ENCODE measurements around the gene HOXD11. TPM values are rescaled to one million over a fixed set of nuclear protein-coding genes. Genes with fewer than 3 reads are reported as not detected.

HOXD11 gene
- total and polyA plus RNA-seq, 2 of the 13 experiments (the other 11 are each of a cell fraction or from before 2014, with no cell fraction given) = not detected

DNA sequence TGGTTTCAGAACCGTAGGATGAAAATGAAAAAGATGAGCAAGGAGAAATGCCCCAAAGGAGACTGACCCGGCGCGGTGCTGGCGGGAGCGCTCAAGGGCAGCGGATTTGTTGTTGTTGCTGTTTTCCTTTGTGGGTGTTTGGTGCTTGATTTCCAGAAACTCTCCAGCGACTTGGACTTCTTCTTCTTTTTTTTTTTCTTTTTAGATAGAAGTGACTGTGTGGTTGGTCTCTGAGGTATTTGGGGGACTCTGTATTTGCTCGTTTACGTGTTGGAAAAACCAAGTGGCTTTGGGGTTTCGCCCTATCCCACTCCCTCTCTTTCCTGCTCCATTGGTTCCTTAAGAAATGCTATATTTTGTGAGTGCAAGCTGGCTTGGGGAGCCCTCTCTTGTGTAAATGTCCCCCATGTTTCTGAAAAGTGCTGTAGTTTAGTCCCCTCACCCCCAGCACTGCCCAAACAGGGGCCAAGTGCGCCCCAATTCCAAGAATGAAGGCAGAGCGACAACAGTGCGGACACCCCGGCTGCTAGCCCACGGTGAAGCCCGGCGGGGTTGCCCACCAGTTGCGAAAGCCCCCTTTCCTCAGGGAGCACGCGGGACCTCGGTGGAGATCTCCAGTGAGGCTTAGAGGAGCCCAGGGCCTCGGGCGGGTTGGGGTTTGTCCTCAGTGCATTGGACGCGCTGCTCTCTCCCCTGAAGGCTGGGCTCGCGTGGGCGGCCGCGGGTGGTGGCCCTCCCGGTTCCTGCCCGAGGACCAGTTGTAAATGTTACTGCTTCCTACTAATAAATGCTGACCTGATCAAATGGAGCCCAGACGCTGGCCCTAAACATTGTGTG is 17.2 kb downstream of the HOXD11 start:
- in situ Hi-C loops (cut with HindIII; ENCODE audit: extremely low pct_ligation_motif_present, low pct_unique_long_range_greater_than_20kb) = no loop called here
- Histone ChIP-seq H3K27me3 (ENCODE audit: control insufficient read depth in 1 of 2, insufficient read depth in 2 of 2, low read length in 2 of 2) (peaks cover 20 to 93% of the 10 kb centered on the region in 2 experiments), H3K9me3 (ENCODE audit: low read length) (no peaks in the 10 kb centered on the region), H2AFZ (ENCODE audit: low read length) (no peak overlapping the region), H4K20me1 (ENCODE audit: insufficient read depth, low read length) (no peaks in the 10 kb centered on the region; the same call in 1 of the 2 replicates), H3K9ac (ENCODE audit: insufficient read depth, low read depth, low read length) (no peak overlapping the region), H3K4me2 (ENCODE audit: low read depth, low read length) (no peak overlapping the region), H3K4me1 (ENCODE audit: insufficient read depth, low read length) (no peaks in the 10 kb centered on the region), H3K36me3 (replicated peaks in 1 of 2; ENCODE audit: control insufficient read depth in 1 of 2, insufficient read depth in 2 of 2, low read length in 2 of 2) (no peaks in the 10 kb centered on the region), H3K79me2 (ENCODE audit: insufficient read depth, low read length) (no peaks in the 10 kb centered on the region), H3K4me3 (replicated peaks in 1 of 3; ENCODE audit: insufficient read depth in 1 of 3, low read depth in 2 of 3, low read length in 3 of 3) (no peak overlapping the region), H3K27ac (ENCODE audit: extremely low read length, insufficient read depth, low read length) (no peak overlapping the region)
- ChIA-PET POLR2A (no interaction called here), CTCF (ENCODE audit: low intra/inter-chr PET ratio, low total read pairs) (no interaction called here)
- no peak for FAIRE-seq
- no peak for DNase-seq (ENCODE audit: low spot score)
- no peak for ATAC-seq
- no peak for TF ChIP-seq ZSCAN25 (CRISPR knock-in tag; IDR thresholded peaks at IDR 0.05)
- TF ChIP-seq ZBTB1 (CRISPR knock-in tag; IDR thresholded peaks at IDR 0.05; ENCODE audit: borderline replicate concordance) = no peak
- peak; percentile 42 to 45; a peak in 3 of 4 replicates for TF ChIP-seq MAFK (conservative IDR thresholded peaks at IDR 0.05 in 1 of 2, IDR thresholded peaks at IDR 0.05 in 1 of 2; ENCODE audit: low read length in 2 of 2)
- BruUV-seq (replicated peaks) = no TSS peak
- WGBS (ENCODE audit: low lambda C conversion rate) = 15% methylated on average over 25 of the region's 34 CpGs
- intact Hi-C loops (cut with micrococcal nuclease; ENCODE audit: unreplicated experiment) = no loop called here

DNA sequence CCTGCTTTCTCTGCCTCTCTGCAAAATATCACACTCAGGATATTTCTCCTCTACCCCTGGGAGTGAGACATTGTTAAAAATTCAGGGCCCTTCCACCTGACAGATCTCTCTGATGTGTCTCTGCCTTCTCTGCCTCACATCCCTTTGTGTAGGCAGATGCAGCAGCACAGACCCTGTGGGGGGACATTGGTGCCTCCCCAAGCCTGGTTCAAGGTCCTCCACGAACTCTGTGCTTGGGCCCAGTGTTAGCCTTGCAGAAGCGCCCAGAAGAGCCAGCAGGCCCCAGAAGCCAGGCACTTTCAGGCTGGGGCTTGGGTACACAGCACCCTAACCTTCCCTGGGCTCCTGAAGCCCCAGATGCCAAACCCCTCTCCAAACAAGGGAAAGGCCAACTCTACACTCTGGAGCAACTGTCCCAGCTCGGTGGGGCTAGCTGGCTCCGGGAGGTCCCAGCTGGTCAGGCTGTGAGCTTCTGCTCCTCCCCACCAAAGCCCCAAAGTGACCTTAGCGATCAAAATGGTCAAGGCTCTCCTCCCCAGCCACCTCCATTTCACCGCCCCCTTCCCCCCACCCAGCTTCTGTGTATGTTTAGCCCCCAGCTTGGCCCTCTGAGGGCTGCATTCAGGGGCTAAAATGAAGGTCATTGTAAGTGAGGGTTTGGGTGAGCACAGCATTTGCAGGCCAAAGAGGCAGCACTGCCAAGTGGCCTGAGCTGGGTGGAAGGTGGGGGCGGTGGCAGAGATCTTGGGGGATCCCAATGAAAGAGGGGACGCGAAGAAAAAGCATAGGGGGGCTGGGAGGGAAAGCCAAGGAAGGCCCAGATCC is 18.1 kb downstream of the HOXD11 start:
- POLR2A ChIA-PET = no interaction called here
- no peaks in the 10 kb centered on the region for H3K4me1 ChIP-seq (ENCODE audit: insufficient read depth, low read length)
- no peaks in the 10 kb centered on the region for H3K79me2 ChIP-seq (ENCODE audit: insufficient read depth, low read length)
- H2AFZ ChIP-seq (ENCODE audit: low read length) = no peak overlapping the region
- peaks cover 18 to 86% of the 10 kb centered on the region in 2 experiments for H3K27me3 ChIP-seq (ENCODE audit: control insufficient read depth in 1 of 2, insufficient read depth in 2 of 2, low read length in 2 of 2)
- FAIRE-seq (no peak), DNase-seq (ENCODE audit: low spot score) (no peak), ATAC-seq (peak; percentile 26)
- no peak overlapping the region for H3K27ac ChIP-seq (ENCODE audit: extremely low read length, insufficient read depth, low read length)
- no peak overlapping the region for H3K4me3 ChIP-seq (replicated peaks in 1 of 3; ENCODE audit: insufficient read depth in 1 of 3, low read depth in 2 of 3, low read length in 3 of 3)
- no peak overlapping the region for H3K9ac ChIP-seq (ENCODE audit: insufficient read depth, low read depth, low read length)
- CTCF ChIA-PET (ENCODE audit: low intra/inter-chr PET ratio, low total read pairs) = no interaction called here
- intact Hi-C loops (cut with micrococcal nuclease; ENCODE audit: unreplicated experiment) = no loop called here
- 0% methylated on average over 9 of the region's 9 CpGs for WGBS (ENCODE audit: low lambda C conversion rate)
- in situ Hi-C loops (cut with HindIII; ENCODE audit: extremely low pct_ligation_motif_present, low pct_unique_long_range_greater_than_20kb) = loop anchor here (5.0 kb wide), 4 partner anchors 427 to 1022 kb away; no protein-coding TSS in a partner anchor
- no peak overlapping the region for H3K4me2 ChIP-seq (ENCODE audit: low read depth, low read length)
- H3K36me3 ChIP-seq (replicated peaks in 1 of 2; ENCODE audit: control insufficient read depth in 1 of 2, insufficient read depth in 2 of 2, low read length in 2 of 2) = no peaks in the 10 kb centered on the region
- H4K20me1 ChIP-seq (ENCODE audit: insufficient read depth, low read length) = no peaks in the 10 kb centered on the region; the same call in 1 of the 2 replicates
- BruUV-seq (replicated peaks) = no TSS peak
- H3K9me3 ChIP-seq (ENCODE audit: low read length) = no peaks in the 10 kb centered on the region
- TF ChIP-seq ZNF773 (CRISPR knock-in tag; IDR thresholded peaks at IDR 0.05; ENCODE audit: borderline replicate concordance) = no peak
- no peak for TF ChIP-seq NCOA1 (CRISPR knock-in tag; IDR thresholded peaks at IDR 0.05)
- TF ChIP-seq ARHGAP35 (CRISPR knock-in tag; IDR thresholded peaks at IDR 0.05; ENCODE audit: borderline replicate concordance) = no peak
- TF ChIP-seq, protein P1, sequence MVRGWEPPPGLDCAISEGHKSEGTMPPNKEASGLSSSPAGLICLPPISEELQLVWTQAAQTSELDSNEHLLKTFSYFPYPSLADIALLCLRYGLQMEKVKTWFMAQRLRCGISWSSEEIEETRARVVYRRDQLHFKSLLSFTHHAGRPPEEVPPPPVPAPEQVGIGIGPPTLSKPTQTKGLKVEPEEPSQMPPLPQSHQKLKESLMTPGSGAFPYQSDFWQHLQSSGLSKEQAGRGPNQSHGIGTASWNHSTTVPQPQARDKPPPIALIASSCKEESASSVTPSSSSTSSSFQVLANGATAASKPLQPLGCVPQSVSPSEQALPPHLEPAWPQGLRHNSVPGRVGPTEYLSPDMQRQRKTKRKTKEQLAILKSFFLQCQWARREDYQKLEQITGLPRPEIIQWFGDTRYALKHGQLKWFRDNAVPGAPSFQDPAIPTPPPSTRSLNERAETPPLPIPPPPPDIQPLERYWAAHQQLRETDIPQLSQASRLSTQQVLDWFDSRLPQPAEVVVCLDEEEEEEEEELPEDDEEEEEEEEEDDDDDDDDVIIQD (CRISPR knock-in tag; IDR thresholded peaks at IDR 0.05; ENCODE audit: low read depth) = no peak
- TF ChIP-seq, protein P2, sequence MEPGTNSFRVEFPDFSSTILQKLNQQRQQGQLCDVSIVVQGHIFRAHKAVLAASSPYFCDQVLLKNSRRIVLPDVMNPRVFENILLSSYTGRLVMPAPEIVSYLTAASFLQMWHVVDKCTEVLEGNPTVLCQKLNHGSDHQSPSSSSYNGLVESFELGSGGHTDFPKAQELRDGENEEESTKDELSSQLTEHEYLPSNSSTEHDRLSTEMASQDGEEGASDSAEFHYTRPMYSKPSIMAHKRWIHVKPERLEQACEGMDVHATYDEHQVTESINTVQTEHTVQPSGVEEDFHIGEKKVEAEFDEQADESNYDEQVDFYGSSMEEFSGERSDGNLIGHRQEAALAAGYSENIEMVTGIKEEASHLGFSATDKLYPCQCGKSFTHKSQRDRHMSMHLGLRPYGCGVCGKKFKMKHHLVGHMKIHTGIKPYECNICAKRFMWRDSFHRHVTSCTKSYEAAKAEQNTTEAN (CRISPR knock-in tag; conservative IDR thresholded peaks at IDR 0.05) = no peak
- TF ChIP-seq SP1 (IDR thresholded peaks at IDR 0.05) = no peak
- TF ChIP-seq SP1 (CRISPR knock-in tag; IDR thresholded peaks at IDR 0.05) = no peak
- TF ChIP-seq ZNF33B (CRISPR knock-in tag; IDR thresholded peaks at IDR 0.05) = no peak
- no peak for TF ChIP-seq BCL6 (CRISPR knock-in tag; IDR thresholded peaks at IDR 0.05)
- TF ChIP-seq ZFYVE20 (CRISPR knock-in tag; IDR thresholded peaks at IDR 0.05; ENCODE audit: borderline replicate concordance, low read depth) = no peak
